ENCODE measurements around the gene SHLD2.
"Not testable (repeated sequence)": the region's sequence is repeated elsewhere in the genome, so short reads cannot be mapped to it uniquely, and the experiment has no call there.

The SHLD2 gene

DNA sequence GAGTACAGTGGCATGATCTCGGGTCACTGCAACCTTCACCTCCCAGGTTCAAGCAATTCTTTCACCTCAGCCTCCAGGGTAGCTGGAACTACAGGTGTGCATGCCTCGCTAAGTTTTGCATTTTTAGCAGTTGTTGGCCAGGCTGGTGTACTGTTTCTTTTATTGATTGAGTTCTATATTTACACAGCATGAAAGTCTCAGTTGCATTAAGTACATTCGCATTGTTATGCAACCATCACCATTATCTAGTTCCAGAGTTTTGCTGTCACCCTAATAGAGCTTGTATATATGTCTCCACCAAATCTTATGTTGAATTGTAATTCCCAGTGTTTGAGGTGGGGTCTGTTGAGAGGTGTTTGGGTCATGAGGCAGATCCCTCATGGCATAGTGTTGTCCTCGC lies 28.3 kb downstream of the SHLD2 start:
- H3K36me3 ChIP-seq (ENCODE audit: control insufficient read depth, insufficient read depth, low read length); H3K27me3 ChIP-seq (ENCODE audit: control insufficient read depth, insufficient read depth, low read length); H3K79me2 ChIP-seq; H3K9me3 ChIP-seq (ENCODE audit: control insufficient read depth, low read length); H3K4me1 ChIP-seq; H3K4me3 ChIP-seq (ENCODE audit: low read depth, low read length); H3K9ac ChIP-seq; H3K4me2 ChIP-seq (ENCODE audit: low read length); H3K27ac ChIP-seq; H2AFZ ChIP-seq: not testable (repeated sequence)

DNA sequence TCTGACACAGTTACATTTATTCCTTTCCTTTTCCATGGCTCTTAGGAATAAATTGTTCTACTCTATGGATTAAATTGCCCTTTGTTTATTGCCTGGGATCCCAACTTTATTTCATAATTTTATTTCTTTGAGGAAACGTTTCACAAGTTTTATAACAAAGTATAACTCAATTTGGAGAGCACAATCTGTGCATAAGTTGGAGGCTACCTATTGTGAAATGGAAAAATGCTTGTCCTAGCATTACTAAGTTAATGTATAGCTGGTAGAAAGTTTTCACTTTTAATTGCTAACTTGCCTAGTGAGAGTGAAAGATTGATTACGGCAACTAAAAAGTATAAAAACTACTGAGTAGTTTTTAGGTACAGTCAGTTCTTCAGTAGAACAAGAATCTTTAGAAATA lies 32.0 kb downstream of the SHLD2 start:
- not testable (repeated sequence) for H3K4me2 ChIP-seq (ENCODE audit: low read length); H3K9me3 ChIP-seq (ENCODE audit: control insufficient read depth, low read length); H2AFZ ChIP-seq; H3K4me1 ChIP-seq; H3K9ac ChIP-seq; H3K27ac ChIP-seq; H3K79me2 ChIP-seq; H3K4me3 ChIP-seq (ENCODE audit: low read depth, low read length); H3K36me3 ChIP-seq (ENCODE audit: control insufficient read depth, insufficient read depth, low read length); H3K27me3 ChIP-seq (ENCODE audit: control insufficient read depth, insufficient read depth, low read length)

DNA sequence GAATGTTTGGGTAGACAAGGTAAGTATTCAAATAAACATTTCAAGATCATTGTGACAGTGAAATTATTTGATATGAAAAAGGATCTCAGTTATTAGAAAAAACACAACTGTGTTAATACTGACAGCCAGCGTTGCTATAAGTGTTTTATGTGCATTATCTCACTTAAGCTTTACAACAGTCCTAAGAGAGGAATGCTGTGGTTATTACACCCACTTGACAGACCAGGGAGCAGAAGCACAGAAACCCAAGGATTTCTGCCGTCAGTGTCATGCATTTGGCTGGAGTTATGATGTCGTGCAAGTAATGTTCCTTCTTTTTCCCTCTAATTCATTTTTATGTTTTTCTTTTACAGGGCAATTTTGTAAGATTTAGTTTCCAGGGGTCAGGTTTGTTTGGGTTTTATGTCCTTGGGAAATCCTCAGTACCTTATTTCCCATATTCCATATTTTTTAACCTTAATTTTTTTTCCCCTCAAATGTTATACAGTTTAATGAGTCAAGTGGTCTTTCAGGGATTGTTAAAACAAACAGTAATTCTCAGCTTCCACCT lies 32.7 kb downstream of the SHLD2 start:
- H3K9ac ChIP-seq; H3K4me3 ChIP-seq (ENCODE audit: low read depth, low read length); H3K27ac ChIP-seq; H2AFZ ChIP-seq; H3K4me2 ChIP-seq (ENCODE audit: low read length); H3K79me2 ChIP-seq; H3K27me3 ChIP-seq (ENCODE audit: control insufficient read depth, insufficient read depth, low read length); H3K9me3 ChIP-seq (ENCODE audit: control insufficient read depth, low read length); H3K4me1 ChIP-seq; H3K36me3 ChIP-seq (ENCODE audit: control insufficient read depth, insufficient read depth, low read length): not testable (repeated sequence)

DNA sequence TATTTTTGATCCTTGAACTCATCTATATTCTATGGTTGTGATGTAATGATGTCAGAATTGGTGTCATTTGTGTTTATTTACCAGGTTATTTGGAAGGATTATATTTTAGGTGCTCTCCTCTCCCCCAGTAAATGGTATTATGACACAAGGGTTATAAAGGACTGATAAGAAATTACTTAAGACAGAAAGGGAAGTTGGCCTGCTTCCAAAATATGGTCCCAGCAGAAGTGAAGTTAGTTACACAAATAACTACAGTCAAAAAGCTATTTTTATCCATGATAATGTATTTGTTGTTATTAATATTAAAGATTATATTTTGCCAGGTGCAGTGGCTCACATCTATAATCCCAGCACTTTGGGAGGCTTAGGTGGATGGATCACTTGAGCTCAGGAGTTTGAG lies 37.2 kb downstream of the SHLD2 start:
- H3K9ac ChIP-seq; H3K4me1 ChIP-seq; H3K27me3 ChIP-seq (ENCODE audit: control insufficient read depth, insufficient read depth, low read length); H3K9me3 ChIP-seq (ENCODE audit: control insufficient read depth, low read length); H3K36me3 ChIP-seq (ENCODE audit: control insufficient read depth, insufficient read depth, low read length); H2AFZ ChIP-seq; H3K79me2 ChIP-seq; H3K4me3 ChIP-seq (ENCODE audit: low read depth, low read length); H3K4me2 ChIP-seq (ENCODE audit: low read length); H3K27ac ChIP-seq: not testable (repeated sequence)

DNA sequence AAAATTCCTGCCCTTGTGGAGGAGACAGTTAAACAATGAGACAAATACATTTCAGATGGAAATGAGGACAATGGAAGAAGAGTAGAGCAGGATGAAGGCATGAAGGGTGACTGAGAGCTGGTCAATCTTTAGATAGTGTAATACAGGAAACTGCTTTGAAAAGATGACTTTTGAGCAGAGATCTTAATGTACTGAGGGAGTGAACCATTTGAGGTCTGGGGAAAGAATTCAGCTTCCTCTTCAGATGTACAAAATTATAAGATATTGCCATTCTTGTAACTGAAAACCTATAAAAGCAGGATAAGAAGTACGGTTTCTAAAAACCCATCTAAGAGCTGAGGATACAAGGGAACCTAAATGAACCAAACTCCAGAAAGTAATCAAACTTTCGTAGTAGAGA lies 38.9 kb downstream of the SHLD2 start:
- H3K27ac ChIP-seq; H3K9ac ChIP-seq; H3K4me1 ChIP-seq; H3K4me2 ChIP-seq (ENCODE audit: low read length); H3K9me3 ChIP-seq (ENCODE audit: control insufficient read depth, low read length); H3K36me3 ChIP-seq (ENCODE audit: control insufficient read depth, insufficient read depth, low read length); H3K4me3 ChIP-seq (ENCODE audit: low read depth, low read length); H2AFZ ChIP-seq; H3K27me3 ChIP-seq (ENCODE audit: control insufficient read depth, insufficient read depth, low read length); H3K79me2 ChIP-seq: not testable (repeated sequence)

DNA sequence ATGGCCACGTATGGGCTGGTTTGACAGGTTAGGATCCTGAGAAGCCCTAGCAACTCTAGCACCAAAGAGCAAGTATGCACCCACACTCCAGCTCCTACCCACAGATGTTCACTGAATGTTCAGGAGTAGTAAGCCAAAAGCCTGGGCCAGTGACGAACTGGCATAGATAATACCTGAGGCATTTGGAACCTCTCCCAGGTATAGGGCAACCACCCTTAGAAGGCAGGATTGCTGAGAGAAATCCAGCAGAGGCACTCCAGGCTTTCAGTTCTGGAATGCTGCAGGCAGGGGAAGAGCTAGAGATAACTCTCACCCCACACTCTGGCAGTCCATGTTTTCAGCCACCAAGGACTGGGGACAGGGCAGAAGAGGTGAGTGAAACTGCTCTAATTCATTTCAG lies 39.4 kb downstream of the SHLD2 start:
- H2AFZ ChIP-seq; H3K9ac ChIP-seq; H3K79me2 ChIP-seq; H3K27me3 ChIP-seq (ENCODE audit: control insufficient read depth, insufficient read depth, low read length); H3K27ac ChIP-seq; H3K9me3 ChIP-seq (ENCODE audit: control insufficient read depth, low read length); H3K4me3 ChIP-seq (ENCODE audit: low read depth, low read length); H3K4me2 ChIP-seq (ENCODE audit: low read length); H3K36me3 ChIP-seq (ENCODE audit: control insufficient read depth, insufficient read depth, low read length); H3K4me1 ChIP-seq: not testable (repeated sequence)

DNA sequence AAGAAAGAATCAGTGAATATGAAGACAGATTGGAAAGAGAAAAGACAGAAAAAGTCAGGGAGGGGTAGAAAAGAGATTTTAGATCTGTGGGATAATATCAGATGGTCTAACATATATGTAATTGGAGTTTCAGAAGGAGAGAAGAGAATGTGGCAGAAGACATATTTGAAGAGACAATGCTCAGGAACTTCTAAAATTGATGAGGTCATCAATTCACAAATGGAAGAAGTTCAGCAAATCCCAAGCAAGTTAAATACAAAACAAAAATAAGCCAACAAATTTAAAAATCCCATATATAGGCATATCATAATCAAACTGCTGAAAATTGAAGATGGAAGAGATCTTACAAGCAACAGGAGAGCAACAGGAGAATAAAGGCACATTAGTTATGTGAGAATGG lies 42.5 kb downstream of the SHLD2 start:
- not testable (repeated sequence) for H3K9ac ChIP-seq; H2AFZ ChIP-seq; H3K4me3 ChIP-seq (ENCODE audit: low read depth, low read length); H3K27me3 ChIP-seq (ENCODE audit: control insufficient read depth, insufficient read depth, low read length); H3K9me3 ChIP-seq (ENCODE audit: control insufficient read depth, low read length); H3K27ac ChIP-seq; H3K4me1 ChIP-seq; H3K4me2 ChIP-seq (ENCODE audit: low read length); H3K79me2 ChIP-seq; H3K36me3 ChIP-seq (ENCODE audit: control insufficient read depth, insufficient read depth, low read length)

DNA sequence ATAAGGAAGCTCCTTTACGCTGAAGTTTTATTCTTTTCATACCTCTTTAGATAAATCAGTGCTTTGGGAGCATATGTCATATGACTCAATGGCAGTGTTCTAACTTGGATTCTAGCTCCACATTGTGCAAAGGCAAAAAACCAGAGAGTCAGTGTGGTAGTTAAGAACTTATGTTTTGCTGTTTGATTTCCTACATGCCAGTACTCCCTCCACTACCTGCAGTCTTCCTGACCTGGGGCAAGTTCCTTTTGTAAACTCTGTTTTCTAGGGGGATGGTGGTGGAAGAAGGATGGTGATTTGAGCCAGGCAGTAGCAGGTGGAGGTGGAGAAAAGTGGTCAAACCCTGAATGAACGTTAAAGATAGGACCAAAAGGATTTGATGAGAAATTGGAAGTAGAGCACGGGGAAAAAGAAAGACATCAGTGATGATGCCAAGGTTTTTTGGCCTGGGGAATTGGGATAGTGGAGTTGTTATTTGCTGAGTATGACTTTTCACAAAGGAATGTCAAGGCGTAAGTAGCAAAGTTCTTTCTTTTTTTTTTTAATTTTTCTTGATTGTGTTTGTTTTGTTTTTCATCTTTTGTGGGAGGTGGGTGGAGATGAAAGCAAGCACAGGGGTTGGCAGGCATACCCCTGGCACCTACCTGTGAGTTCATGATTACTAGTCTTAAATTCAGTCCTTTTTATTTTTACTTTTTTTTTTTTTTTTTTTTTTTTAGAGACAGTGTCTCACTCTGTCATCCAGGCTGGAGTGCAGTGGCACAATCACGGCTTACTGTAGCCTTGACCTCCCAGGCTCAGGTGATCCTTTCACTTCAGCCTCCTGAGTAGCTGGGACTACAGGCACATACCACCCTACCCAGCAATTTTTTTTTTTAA lies 47.5 kb downstream of the SHLD2 start:
- H3K27ac ChIP-seq; H3K4me1 ChIP-seq; H3K4me2 ChIP-seq (ENCODE audit: low read length); H2AFZ ChIP-seq; H3K4me3 ChIP-seq (ENCODE audit: low read depth, low read length); H3K9me3 ChIP-seq (ENCODE audit: control insufficient read depth, low read length); H3K79me2 ChIP-seq; H3K27me3 ChIP-seq (ENCODE audit: control insufficient read depth, insufficient read depth, low read length); H3K9ac ChIP-seq; H3K36me3 ChIP-seq (ENCODE audit: control insufficient read depth, insufficient read depth, low read length): not testable (repeated sequence)

DNA sequence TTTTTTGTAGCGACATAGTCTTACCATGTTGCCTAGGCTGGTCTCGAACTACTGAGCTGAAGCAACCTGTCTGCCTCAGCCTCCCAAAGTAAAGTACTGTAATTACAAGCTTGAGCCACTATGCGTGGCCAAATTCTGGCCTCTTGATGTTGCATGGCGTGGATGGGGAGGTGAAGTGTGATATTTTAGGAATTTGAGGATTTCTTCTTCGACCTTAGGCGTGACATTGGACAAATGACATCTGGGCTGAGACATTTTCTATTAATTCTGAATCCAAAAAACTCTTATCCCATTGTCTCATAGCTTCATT lies 48.1 kb downstream of the SHLD2 start:
- H2AFZ ChIP-seq; H3K79me2 ChIP-seq; H3K9me3 ChIP-seq (ENCODE audit: control insufficient read depth, low read length); H3K27me3 ChIP-seq (ENCODE audit: control insufficient read depth, insufficient read depth, low read length); H3K4me1 ChIP-seq; H3K4me3 ChIP-seq (ENCODE audit: low read depth, low read length); H3K27ac ChIP-seq; H3K9ac ChIP-seq; H3K4me2 ChIP-seq (ENCODE audit: low read length); H3K36me3 ChIP-seq (ENCODE audit: control insufficient read depth, insufficient read depth, low read length): not testable (repeated sequence)

DNA sequence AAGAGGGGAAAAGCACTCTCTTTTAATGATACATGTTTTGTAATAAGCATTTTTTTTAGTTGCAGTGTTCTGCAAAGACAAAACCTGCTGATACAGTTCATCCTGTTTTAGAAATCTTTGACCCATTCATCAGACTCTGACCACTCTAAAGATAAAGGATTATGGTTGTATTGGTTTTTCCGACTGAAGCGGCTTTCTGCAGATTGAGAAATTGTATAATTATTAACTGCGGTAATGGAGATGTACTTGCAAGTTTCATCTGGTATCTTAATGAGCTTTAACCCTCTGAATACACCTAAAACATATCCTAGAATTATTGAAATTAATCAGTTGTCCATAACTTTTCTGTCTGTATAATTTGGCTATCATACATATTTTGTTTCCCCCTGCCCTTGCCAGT lies 50.6 kb downstream of the SHLD2 start:
- H3K36me3 ChIP-seq (ENCODE audit: control insufficient read depth, insufficient read depth, low read length); H3K4me3 ChIP-seq (ENCODE audit: low read depth, low read length); H3K4me1 ChIP-seq; H3K4me2 ChIP-seq (ENCODE audit: low read length); H2AFZ ChIP-seq; H3K79me2 ChIP-seq; H3K9ac ChIP-seq; H3K27ac ChIP-seq; H3K9me3 ChIP-seq (ENCODE audit: control insufficient read depth, low read length); H3K27me3 ChIP-seq (ENCODE audit: control insufficient read depth, insufficient read depth, low read length): not testable (repeated sequence)
